ENCODE data around the gene SCARF2.

SCARF2 gene

GRCh38 chr22:20390394-20390907 lies 47.2 kb downstream of the SCARF2 start:
- Histone ChIP-seq H3K9ac (ENCODE audit: low read length) (no peak overlapping the region), H3K27me3 (ENCODE audit: low read depth, low read length) (peaks cover 3% of the 10 kb centered on the region), H3K27ac (ENCODE audit: low read length) (no peak overlapping the region), H3K36me3 (replicated peaks; ENCODE audit: low read depth, low read length) (no peaks in the 10 kb centered on the region), H3K79me2 (ENCODE audit: low read length) (peaks cover 12% of the 10 kb centered on the region), H3K4me2 (ENCODE audit: low read length) (no peak overlapping the region), H3K4me1 (ENCODE audit: low read length) (peaks cover 14% of the 10 kb centered on the region), H2AFZ (ENCODE audit: low read depth, low read length) (no peak overlapping the region), H4K20me1 (ENCODE audit: insufficient read depth, low read length) (no peaks in the 10 kb centered on the region), H3K9me3 (ENCODE audit: insufficient read depth, low read length) (no peaks in the 10 kb centered on the region), H3K4me3 (ENCODE audit: low read length) (no peak overlapping the region)
- TF ChIP-seq, protein P1, sequence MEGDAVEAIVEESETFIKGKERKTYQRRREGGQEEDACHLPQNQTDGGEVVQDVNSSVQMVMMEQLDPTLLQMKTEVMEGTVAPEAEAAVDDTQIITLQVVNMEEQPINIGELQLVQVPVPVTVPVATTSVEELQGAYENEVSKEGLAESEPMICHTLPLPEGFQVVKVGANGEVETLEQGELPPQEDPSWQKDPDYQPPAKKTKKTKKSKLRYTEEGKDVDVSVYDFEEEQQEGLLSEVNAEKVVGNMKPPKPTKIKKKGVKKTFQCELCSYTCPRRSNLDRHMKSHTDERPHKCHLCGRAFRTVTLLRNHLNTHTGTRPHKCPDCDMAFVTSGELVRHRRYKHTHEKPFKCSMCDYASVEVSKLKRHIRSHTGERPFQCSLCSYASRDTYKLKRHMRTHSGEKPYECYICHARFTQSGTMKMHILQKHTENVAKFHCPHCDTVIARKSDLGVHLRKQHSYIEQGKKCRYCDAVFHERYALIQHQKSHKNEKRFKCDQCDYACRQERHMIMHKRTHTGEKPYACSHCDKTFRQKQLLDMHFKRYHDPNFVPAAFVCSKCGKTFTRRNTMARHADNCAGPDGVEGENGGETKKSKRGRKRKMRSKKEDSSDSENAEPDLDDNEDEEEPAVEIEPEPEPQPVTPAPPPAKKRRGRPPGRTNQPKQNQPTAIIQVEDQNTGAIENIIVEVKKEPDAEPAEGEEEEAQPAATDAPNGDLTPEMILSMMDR (IDR thresholded peaks at IDR 0.05; ENCODE audit: low read depth, low read length): no peak
- no peak for TF ChIP-seq EZH2phosphoT487 (IDR thresholded peaks at IDR 0.05; ENCODE audit: low read depth)

- Histone ChIP-seq H3K9me3 (ENCODE audit: insufficient read depth, low read length) (no peaks in the 10 kb centered on the region), H3K9ac (ENCODE audit: low read length) (no peak overlapping the region), H3K4me3 (ENCODE audit: low read length) (no peak overlapping the region), H3K79me2 (ENCODE audit: low read length) (0 out of 2 replicates have a peak, but pooled peaks cover under 1% of the 10 kb centered on the region), H4K20me1 (ENCODE audit: insufficient read depth, low read length) (no peaks in the 10 kb centered on the region), H3K4me1 (ENCODE audit: low read length) (peaks cover 6% of the 10 kb centered on the region; the same call in 1 of the 2 replicates), H3K27me3 (ENCODE audit: low read depth, low read length) (peaks cover 6% of the 10 kb centered on the region), H3K27ac (ENCODE audit: low read length) (no peak overlapping the region), H3K4me2 (ENCODE audit: low read length) (no peak overlapping the region), H2AFZ (ENCODE audit: low read depth, low read length) (no peak overlapping the region), H3K36me3 (replicated peaks; ENCODE audit: low read depth, low read length) (no peaks in the 10 kb centered on the region)
- no peak for TF ChIP-seq EZH2phosphoT487 (IDR thresholded peaks at IDR 0.05; ENCODE audit: low read depth)
- TF ChIP-seq, protein P1 (IDR thresholded peaks at IDR 0.05; ENCODE audit: low read depth, low read length): no peak
Measured at GRCh38 chr22:20389288-20389687, 48.3 kb downstream of the SCARF2 start.

- Histone ChIP-seq H3K36me3 (replicated peaks; ENCODE audit: low read depth, low read length) (no peaks in the 10 kb centered on the region), H3K9me3 (ENCODE audit: insufficient read depth, low read length) (no peaks in the 10 kb centered on the region), H3K4me1 (ENCODE audit: low read length) (peaks cover 2% of the 10 kb centered on the region; the same call in 1 of the 2 replicates), H3K27me3 (ENCODE audit: low read depth, low read length) (peaks cover 6% of the 10 kb centered on the region), H3K9ac (ENCODE audit: low read length) (no peak overlapping the region), H3K4me3 (ENCODE audit: low read length) (no peak overlapping the region), H3K4me2 (ENCODE audit: low read length) (no peak overlapping the region), H3K79me2 (ENCODE audit: low read length) (no peaks in the 10 kb centered on the region), H3K27ac (ENCODE audit: low read length) (no peak overlapping the region), H4K20me1 (ENCODE audit: insufficient read depth, low read length) (no peaks in the 10 kb centered on the region), H2AFZ (ENCODE audit: low read depth, low read length) (no peak overlapping the region)
- TF ChIP-seq, protein P1 (IDR thresholded peaks at IDR 0.05; ENCODE audit: low read depth, low read length): no peak
- TF ChIP-seq EZH2phosphoT487 (IDR thresholded peaks at IDR 0.05; ENCODE audit: low read depth): no peak
Measured at GRCh38 chr22:20388200-20388599, 49.4 kb downstream of the SCARF2 start.

GRCh38 chr22:20386972-20387371 lies 50.7 kb downstream of the SCARF2 start:
- peaks cover 6% of the 10 kb centered on the region for H3K27me3 ChIP-seq (ENCODE audit: low read depth, low read length)
- H3K9ac ChIP-seq (ENCODE audit: low read length): no peak overlapping the region
- H3K4me3 ChIP-seq (ENCODE audit: low read length): no peak overlapping the region
- H3K36me3 ChIP-seq (replicated peaks; ENCODE audit: low read depth, low read length): no peaks in the 10 kb centered on the region
- H3K9me3 ChIP-seq (ENCODE audit: insufficient read depth, low read length): no peaks in the 10 kb centered on the region
- no peaks in the 10 kb centered on the region for H3K79me2 ChIP-seq (ENCODE audit: low read length)
- H2AFZ ChIP-seq (ENCODE audit: low read depth, low read length): no peak overlapping the region
- TF ChIP-seq, protein P1 (IDR thresholded peaks at IDR 0.05; ENCODE audit: low read depth, low read length): no peak
- no peak for TF ChIP-seq EZH2phosphoT487 (IDR thresholded peaks at IDR 0.05; ENCODE audit: low read depth)
- no peak overlapping the region for H3K27ac ChIP-seq (ENCODE audit: low read length)
- H4K20me1 ChIP-seq (ENCODE audit: insufficient read depth, low read length): no peaks in the 10 kb centered on the region
- no peaks in the 10 kb centered on the region for H3K4me1 ChIP-seq (ENCODE audit: low read length)
- no peak overlapping the region for H3K4me2 ChIP-seq (ENCODE audit: low read length)

Measured in OCI-LY3 (cell line).